Body of pancreas (tissue), 4 donors: ENCODE measurements around the gene TOX2. TPM values are rescaled to one million over a fixed set of nuclear protein-coding genes. Genes with fewer than 3 reads are reported as not detected.

Experiments used
- ATAC-seq: fragments of 150-250 bp; one replicate; pipeline ENCODE4 v1.9.1; 2016
- DNase-seq, 4 donors: peaks; one replicate each; pipeline ENCODE4 v3.0.0-alpha.2; 2019
- H3K27ac ChIP-seq, 4 donors: fragments of 200-600 bp; sonication (generic); 1 replicate in 3 of 4; 2 replicates in 1 of 4; pipeline versions ENCODE4 v1.5.1 to v1.6.1; 2016 to 2019; ENCODE audit warnings: mild to moderate bottlenecking in 1 of 4, mixed read lengths in 1 of 4, moderate library complexity in 1 of 4
- H3K27me3 ChIP-seq, 2 donors: fragments of 200-600 bp; sonication (generic); one replicate each; pipeline ENCODE4 v1.6.0; 2016; ENCODE audit warnings: mild to moderate bottlenecking in 1 of 2
- H3K36me3 ChIP-seq, 2 donors: fragments of 200-600 bp; sonication (generic); replicated peaks in 1 of 2; 2 replicates each; pipeline ENCODE4 v1.5.1; 2016; ENCODE audit warnings: low read depth in 2 of 2; ENCODE audit not compliant: insufficient read depth in 1 of 2
- H3K4me1 ChIP-seq: fragments of 200-600 bp; sonication (generic); one replicate; pipeline ENCODE4 v1.6.0; 2016
- H3K4me3 ChIP-seq, 2 donors: fragments of 200-600 bp; sonication (generic); 1 replicate in 1 of 2; 2 replicates in 1 of 2; pipeline ENCODE4 v1.5.1; 2016 to 2019
- H3K9me3 ChIP-seq, 3 donors: fragments of 200-600 bp; sonication (generic); 1 replicate in 2 of 3; 2 replicates in 1 of 3; pipeline ENCODE4 v1.5.1; 2016
- CTCF ChIP-seq, 7 experiments: fragments of 450-650 bp in 4 of 7; fragments of 200-600 bp in 3 of 7; sonication (generic) in 3 of 7; IDR thresholded peaks; one replicate each; pipeline ENCODE4 v1.5.1; 2016 to 2019; ENCODE audit warnings: antibody characterized with exemption in 7 of 7
- POLR2A ChIP-seq, 3 donors: fragments of 450-650 bp; IDR thresholded peaks; one replicate each; pipeline ENCODE4 v1.6.1; 2016; ENCODE audit warnings: antibody characterized with exemption in 3 of 3, mild to moderate bottlenecking in 2 of 3
- WGBS, 2 donors: methylation state at CpG; one replicate each; pipeline ENCODE4 v1.1.5; 2017; 5-methylcytosine and 5-hydroxymethylcytosine counted together
- intact Hi-C: fragments of 100-400 bp; cut with DNase I; formaldehyde crosslinking; loops from one replicate; pipeline ENCODE4 v1.15.1; 2023
- total RNA-seq, 2 donors: library from RNA; depleted of rRNA; stranded (reverse); fragments of >200 nt; gene quantifications; one replicate each; pipeline ENCODE4 v1.1.0, GENCODE V29; 2016

TOX2 gene
- total RNA-seq, 2 donors from 2014 or later = 1.8 to 2.0 TPM

GRCh38 chr20:44115181-44115580 is 200.5 kb downstream of the TOX2 start:
- Histone ChIP-seq H3K9me3 (no peaks in the 10 kb centered on the region), H3K36me3 (no peaks in the 10 kb centered on the region), H3K27ac (no peak overlapping the region), H3K4me3 (no peak overlapping the region), H3K4me1 (no peaks in the 10 kb centered on the region), H3K27me3 (peaks cover 0 to 10% of the 10 kb centered on the region in 2 donors)
- ATAC-seq (no peak), DNase-seq (no peak)
- TF ChIP-seq CTCF (IDR thresholded peaks at IDR 0.05) (no peak), POLR2A (IDR thresholded peaks at IDR 0.05) (no peak)
- intact Hi-C loops = loop anchor here (5.0 to 10.0 kb wide), 2 partner anchors 72 to 490 kb away; partner anchors contain the start of gene JPH2
- WGBS, 2 donors = 74 to 79% methylated on average over 7 of the region's 7 CpGs

DNA sequence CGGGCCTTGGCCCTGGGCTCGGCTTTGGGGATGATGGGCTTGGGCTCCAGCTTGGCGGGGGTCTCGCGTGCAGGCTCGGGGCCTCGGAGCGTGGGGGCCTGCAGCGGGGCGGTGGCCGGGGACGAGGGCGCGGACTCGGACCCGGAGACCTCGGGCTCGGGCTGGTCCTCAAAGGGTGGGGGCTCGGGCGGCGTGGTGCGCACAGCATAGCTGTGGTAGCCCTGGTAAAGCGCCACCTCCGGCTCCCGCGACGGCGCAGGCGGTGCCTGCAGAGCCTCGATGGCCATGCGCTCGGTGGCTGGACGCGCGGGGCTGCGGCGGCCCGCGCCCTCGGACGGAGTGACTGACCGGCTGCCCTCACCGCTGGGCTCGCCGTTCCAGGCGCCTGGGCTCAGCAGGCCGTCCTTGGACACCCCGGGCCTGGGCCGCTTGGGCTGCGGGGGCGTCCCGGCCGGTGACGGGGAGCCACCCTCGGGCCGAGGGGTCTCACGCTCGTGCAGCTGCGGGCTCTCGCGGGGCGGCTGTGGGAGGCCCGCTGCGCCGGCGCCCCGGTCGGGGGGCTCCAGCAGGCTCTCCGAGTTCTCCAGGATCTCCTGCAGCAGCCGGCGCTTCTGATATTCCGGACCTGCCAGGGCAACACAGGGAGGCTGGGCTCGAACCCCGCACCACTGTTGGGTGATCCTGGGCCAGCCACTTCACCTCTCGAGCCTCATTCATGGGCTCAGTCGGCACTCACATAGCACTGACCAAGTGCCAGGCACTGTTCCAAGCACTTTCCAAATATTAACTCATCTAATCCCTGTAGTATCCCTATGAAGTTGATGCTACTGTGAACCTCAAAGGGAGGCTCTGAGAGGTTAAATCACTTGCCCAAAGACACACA is 201.4 kb downstream of the TOX2 start:
- Histone ChIP-seq H3K4me3 (no peak overlapping the region), H3K9me3 (no peaks in the 10 kb centered on the region), H3K27me3 (peaks cover 0 to 10% of the 10 kb centered on the region in 2 donors), H3K27ac (no peak overlapping the region), H3K4me1 (no peaks in the 10 kb centered on the region), H3K36me3 (no peaks in the 10 kb centered on the region)
- WGBS, 2 donors = 28 to 63% methylated on average over 2 to 61 of the region's 76 CpGs
- DNase-seq (no peak), ATAC-seq (no peak)
- no peak for TF ChIP-seq CTCF (IDR thresholded peaks at IDR 0.05)
- TF ChIP-seq POLR2A (IDR thresholded peaks at IDR 0.05) = no peak
- intact Hi-C loops = loop anchor here (5.0 to 10.0 kb wide), 2 partner anchors 71 to 489 kb away; partner anchors contain the start of gene JPH2

- ATAC-seq (no peak), DNase-seq (no peak)
- Histone ChIP-seq H3K27ac (no peak overlapping the region), H3K27me3 (peaks cover 0 to 10% of the 10 kb centered on the region in 2 donors), H3K36me3 (no peaks in the 10 kb centered on the region), H3K9me3 (no peaks in the 10 kb centered on the region), H3K4me3 (no peak overlapping the region), H3K4me1 (no peaks in the 10 kb centered on the region)
- 63 to 71% methylated on average over 7 to 8 of the region's 8 CpGs for WGBS, 2 donors
- TF ChIP-seq CTCF (IDR thresholded peaks at IDR 0.05) = no peak
- no peak for TF ChIP-seq POLR2A (IDR thresholded peaks at IDR 0.05)
- intact Hi-C loops = loop anchor here (5.0 to 10.0 kb wide), 2 partner anchors 70 to 487 kb away; partner anchors contain the start of gene JPH2
Measured at GRCh38 chr20:44117296-44118184, 202.9 kb downstream of the TOX2 start.

GRCh38 chr20:44118185-44119033 is 203.8 kb downstream of the TOX2 start:
- TF ChIP-seq POLR2A (IDR thresholded peaks at IDR 0.05) (no peak), CTCF (IDR thresholded peaks at IDR 0.05) (no peak)
- Histone ChIP-seq H3K27ac (no peak overlapping the region), H3K27me3 (peaks cover 0 to 10% of the 10 kb centered on the region in 2 donors), H3K9me3 (no peaks in the 10 kb centered on the region), H3K4me3 (no peak overlapping the region), H3K4me1 (no peaks in the 10 kb centered on the region), H3K36me3 (no peaks in the 10 kb centered on the region)
- 61 to 72% methylated on average over 6 to 9 of the region's 9 CpGs for WGBS, 2 donors
- DNase-seq = no peak
- no peak for ATAC-seq
- intact Hi-C loops = loop anchor here (5.0 to 10.0 kb wide), 2 partner anchors 69 to 486 kb away; partner anchors contain the start of gene JPH2
